ENCODE measurements around the gene OR11H6.

DNA sequence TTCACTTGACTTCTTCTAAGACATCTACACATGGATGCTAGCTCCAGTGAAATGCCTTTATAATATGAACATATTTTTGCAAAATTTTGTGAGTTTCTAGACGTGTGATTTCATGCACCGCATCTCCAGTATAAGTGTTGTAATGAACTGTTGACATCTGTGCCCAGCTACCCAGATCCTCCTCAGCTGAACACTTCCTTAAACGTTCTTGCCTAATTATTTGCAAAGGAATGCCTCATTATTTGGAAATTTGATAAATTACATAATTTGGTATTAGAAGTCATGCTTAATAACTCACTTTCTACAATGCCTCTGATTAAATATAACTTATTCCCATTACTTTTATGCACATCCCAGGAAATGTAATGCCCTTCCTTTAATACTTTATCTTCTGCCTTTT, 18.8 kb upstream of the OR11H6 start:
- TF ChIP-seq, protein P1, sequence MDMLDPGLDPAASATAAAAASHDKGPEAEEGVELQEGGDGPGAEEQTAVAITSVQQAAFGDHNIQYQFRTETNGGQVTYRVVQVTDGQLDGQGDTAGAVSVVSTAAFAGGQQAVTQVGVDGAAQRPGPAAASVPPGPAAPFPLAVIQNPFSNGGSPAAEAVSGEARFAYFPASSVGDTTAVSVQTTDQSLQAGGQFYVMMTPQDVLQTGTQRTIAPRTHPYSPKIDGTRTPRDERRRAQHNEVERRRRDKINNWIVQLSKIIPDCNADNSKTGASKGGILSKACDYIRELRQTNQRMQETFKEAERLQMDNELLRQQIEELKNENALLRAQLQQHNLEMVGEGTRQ (IDR thresholded peaks at IDR 0.05; ENCODE audit: low read depth, low read length) = no peak
- TF ChIP-seq, protein P2, sequence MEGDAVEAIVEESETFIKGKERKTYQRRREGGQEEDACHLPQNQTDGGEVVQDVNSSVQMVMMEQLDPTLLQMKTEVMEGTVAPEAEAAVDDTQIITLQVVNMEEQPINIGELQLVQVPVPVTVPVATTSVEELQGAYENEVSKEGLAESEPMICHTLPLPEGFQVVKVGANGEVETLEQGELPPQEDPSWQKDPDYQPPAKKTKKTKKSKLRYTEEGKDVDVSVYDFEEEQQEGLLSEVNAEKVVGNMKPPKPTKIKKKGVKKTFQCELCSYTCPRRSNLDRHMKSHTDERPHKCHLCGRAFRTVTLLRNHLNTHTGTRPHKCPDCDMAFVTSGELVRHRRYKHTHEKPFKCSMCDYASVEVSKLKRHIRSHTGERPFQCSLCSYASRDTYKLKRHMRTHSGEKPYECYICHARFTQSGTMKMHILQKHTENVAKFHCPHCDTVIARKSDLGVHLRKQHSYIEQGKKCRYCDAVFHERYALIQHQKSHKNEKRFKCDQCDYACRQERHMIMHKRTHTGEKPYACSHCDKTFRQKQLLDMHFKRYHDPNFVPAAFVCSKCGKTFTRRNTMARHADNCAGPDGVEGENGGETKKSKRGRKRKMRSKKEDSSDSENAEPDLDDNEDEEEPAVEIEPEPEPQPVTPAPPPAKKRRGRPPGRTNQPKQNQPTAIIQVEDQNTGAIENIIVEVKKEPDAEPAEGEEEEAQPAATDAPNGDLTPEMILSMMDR (conservative IDR thresholded peaks at IDR 0.05; ENCODE audit: low read depth, low read length) = no peak
- TF ChIP-seq RFX5 (IDR thresholded peaks at IDR 0.05; ENCODE audit: low read depth, low read length) = no peak
- TF ChIP-seq BHLHE40 (IDR thresholded peaks at IDR 0.05; ENCODE audit: low read depth, low read length) = no peak
- TF ChIP-seq MAZ (IDR thresholded peaks at IDR 0.05; ENCODE audit: borderline replicate concordance, low read depth, low read length) = no peak
- TF ChIP-seq SMC3 (IDR thresholded peaks at IDR 0.05; ENCODE audit: low read depth, low read length) = no peak
- no peak for TF ChIP-seq POLR2A (IDR thresholded peaks at IDR 0.05; ENCODE audit: low read depth, low read length)
